Lung (tissue), 12 donors: Measurements from ENCODE around the gene TRPM5. TPM values are rescaled to one million over a fixed set of nuclear protein-coding genes. Genes with fewer than 3 reads are reported as not detected.

Experiments used
- ATAC-seq: fragments of 200-7000 bp; cut with Tn5 transposase; one replicate; pipeline ENCODE4 v1.9.1; 2020; ENCODE audit warnings: moderate number of reproducible peaks; ENCODE audit not compliant: insufficient read depth, low FRiP score
- DNase-seq, 3 donors: peaks; one replicate each; pipeline ENCODE4 v3.0.0-alpha.2; 2013 to 2017
- H3K27ac ChIP-seq, 2 donors: one replicate each; pipeline ENCODE4 v1.5.1; 2013; ENCODE audit warnings: mild to moderate bottlenecking in 2 of 2, moderate library complexity in 2 of 2, control low read depth in 1 of 2, inconsistent platforms in 1 of 2, low read depth in 1 of 2, low read length in 1 of 2
- H3K27me3 ChIP-seq, 3 donors: one replicate each; pipeline ENCODE4 v1.5.1; 2013; ENCODE audit warnings: low read length in 2 of 3; ENCODE audit not compliant: control insufficient read depth in 3 of 3, insufficient read depth in 3 of 3
- H3K36me3 ChIP-seq, 4 donors: one replicate each; pipeline ENCODE4 v1.5.1; 2013; ENCODE audit warnings: low read length in 4 of 4, mild to moderate bottlenecking in 1 of 4, moderate library complexity in 1 of 4; ENCODE audit not compliant: control insufficient read depth in 4 of 4, insufficient read depth in 4 of 4
- H3K4me1 ChIP-seq, 5 donors: one replicate each; pipeline ENCODE4 v1.5.1; 2013; ENCODE audit warnings: low read length in 5 of 5, mild to moderate bottlenecking in 2 of 5, moderate library complexity in 1 of 5; ENCODE audit not compliant: control insufficient read depth in 5 of 5, insufficient read depth in 5 of 5
- H3K4me3 ChIP-seq: one replicate; pipeline ENCODE4 v1.5.1; 2013; ENCODE audit warnings: mild to moderate bottlenecking, control low read depth, moderate library complexity
- H3K9ac ChIP-seq, 2 donors: one replicate each; pipeline ENCODE4 v1.5.1; 2013; ENCODE audit warnings: low read length in 2 of 2, control low read depth in 1 of 2; ENCODE audit not compliant: insufficient read depth in 1 of 2
- H3K9me3 ChIP-seq, 4 donors: one replicate each; pipeline ENCODE4 v1.5.1; 2013; ENCODE audit warnings: low read length in 3 of 4, mild to moderate bottlenecking in 1 of 4, moderate library complexity in 1 of 4; ENCODE audit not compliant: control insufficient read depth in 4 of 4, insufficient read depth in 3 of 4
- WGBS, 2 donors: extraction: QIAGEN DNeasy Blood & Tissue Kit; methylation state at CpG; one replicate each; pipeline ENCODE4 v1.1.7; 2013; 5-methylcytosine and 5-hydroxymethylcytosine counted together
- polyA plus RNA-seq, 2 donors: library from polyadenylated mRNA; stranded (reverse); fragments of 200-250 nt; gene quantifications; one replicate each; pipeline ENCODE4 v1.2.1, GENCODE V29; 2013
- total RNA-seq, 2 donors: library from RNA; depleted of rRNA in 1 of 2; stranded (reverse); fragments of >200 nt in 1 of 2; gene quantifications; one replicate each; pipeline ENCODE4 v1.2.1, GENCODE V29; 2014 to 2021
- TF ChIP-seq, protein P1 (sequence below): IDR thresholded peaks from 2 replicates; pipeline ENCODE4 v1.5.1; 2012; ENCODE audit warnings: mild to moderate bottlenecking; ENCODE audit errors: control extremely low read depth, extremely low read depth
- donor health status: control.
- donor health status: control.
- donor health status: Bipolar disorder and iron deficiency.
- donor health status: healthy.
- donor health status: DM: yes; HTN: yes; CAD: no.

Gene TRPM5
- total and polyA plus RNA-seq, 4 donors, result 0.02 to 0.20 (median 0.11) TPM

DNA sequence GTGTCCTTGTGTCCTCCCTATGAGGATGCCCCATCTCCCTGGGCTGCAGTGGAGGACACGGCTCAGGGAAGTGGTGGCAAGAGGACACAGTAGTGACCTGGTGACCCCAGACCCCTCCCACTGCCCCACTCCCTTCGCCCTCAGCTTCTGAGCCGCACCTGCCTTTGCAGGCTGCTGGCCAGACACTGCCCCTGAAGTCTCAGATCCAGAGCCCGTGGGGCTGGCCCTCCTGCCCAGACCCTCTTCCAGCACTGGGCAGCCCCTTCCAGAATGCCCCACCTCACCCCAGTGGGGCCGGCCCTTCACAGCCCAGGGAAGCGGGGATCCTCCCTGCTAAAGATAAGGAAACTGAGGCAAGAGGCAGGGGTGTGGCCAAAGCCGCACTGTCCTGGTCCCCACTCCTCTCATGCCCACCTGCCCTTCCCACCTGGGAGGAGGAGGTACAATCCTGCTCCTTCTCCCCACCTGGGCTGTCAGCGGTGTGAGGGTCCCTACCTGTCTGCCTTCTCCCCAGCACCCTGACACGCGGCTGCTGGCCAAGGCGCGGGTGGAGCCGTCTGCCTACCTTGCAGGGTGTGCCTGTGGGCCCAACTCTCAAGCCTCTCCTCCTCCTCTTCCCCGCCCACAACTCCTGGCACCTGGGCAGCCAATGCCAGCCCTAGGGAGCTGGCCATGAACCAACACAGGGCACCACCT, 17.3 kb downstream of the TRPM5 start:
- no peaks in the 10 kb centered on the region for H3K27me3 ChIP-seq
- no peak for DNase-seq
- no peak overlapping the region for H3K4me3 ChIP-seq
- H3K9ac ChIP-seq, result no peak overlapping the region
- no peaks in the 10 kb centered on the region for H3K9me3 ChIP-seq
- TF ChIP-seq, protein P1, sequence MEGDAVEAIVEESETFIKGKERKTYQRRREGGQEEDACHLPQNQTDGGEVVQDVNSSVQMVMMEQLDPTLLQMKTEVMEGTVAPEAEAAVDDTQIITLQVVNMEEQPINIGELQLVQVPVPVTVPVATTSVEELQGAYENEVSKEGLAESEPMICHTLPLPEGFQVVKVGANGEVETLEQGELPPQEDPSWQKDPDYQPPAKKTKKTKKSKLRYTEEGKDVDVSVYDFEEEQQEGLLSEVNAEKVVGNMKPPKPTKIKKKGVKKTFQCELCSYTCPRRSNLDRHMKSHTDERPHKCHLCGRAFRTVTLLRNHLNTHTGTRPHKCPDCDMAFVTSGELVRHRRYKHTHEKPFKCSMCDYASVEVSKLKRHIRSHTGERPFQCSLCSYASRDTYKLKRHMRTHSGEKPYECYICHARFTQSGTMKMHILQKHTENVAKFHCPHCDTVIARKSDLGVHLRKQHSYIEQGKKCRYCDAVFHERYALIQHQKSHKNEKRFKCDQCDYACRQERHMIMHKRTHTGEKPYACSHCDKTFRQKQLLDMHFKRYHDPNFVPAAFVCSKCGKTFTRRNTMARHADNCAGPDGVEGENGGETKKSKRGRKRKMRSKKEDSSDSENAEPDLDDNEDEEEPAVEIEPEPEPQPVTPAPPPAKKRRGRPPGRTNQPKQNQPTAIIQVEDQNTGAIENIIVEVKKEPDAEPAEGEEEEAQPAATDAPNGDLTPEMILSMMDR, result no peak
- WGBS, 2 donors, result 81 to 88% methylated on average over 14 of the region's 14 CpGs
- H3K27ac ChIP-seq, result no peak overlapping the region
- no peaks in the 10 kb centered on the region for H3K4me1 ChIP-seq
- H3K36me3 ChIP-seq, result no peaks in the 10 kb centered on the region
- no peak for ATAC-seq

DNA sequence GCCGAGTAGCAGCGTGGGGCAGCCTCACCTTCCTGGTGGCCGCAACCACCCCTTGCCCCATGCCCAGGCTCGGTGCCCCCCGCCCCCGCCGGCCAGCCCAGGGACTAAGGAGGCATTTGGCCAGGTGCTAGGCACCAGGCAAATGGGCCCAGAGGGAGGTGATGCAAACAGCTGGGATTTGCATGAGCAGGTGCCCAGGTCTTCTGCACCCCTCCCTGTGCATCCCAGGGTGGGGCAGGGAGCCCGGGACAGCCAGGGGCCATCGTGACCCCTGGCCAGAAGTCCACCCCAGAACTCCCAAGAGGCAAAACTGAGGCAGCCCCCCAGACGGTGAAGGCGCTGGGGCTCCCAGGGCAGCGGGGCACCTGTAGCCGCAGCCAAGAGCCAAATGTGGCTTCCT, 18.1 kb downstream of the TRPM5 start:
- Histone ChIP-seq H3K9ac (no peak overlapping the region), H3K4me3 (no peak overlapping the region), H3K4me1 (no peaks in the 10 kb centered on the region), H3K27me3 (no peaks in the 10 kb centered on the region), H3K27ac (no peak overlapping the region), H3K36me3 (no peaks in the 10 kb centered on the region), H3K9me3 (no peaks in the 10 kb centered on the region)
- TF ChIP-seq, protein P1, result no peak
- 91 to 93% methylated on average over 13 of the region's 13 CpGs for WGBS, 2 donors
- ATAC-seq (no peak), DNase-seq (no peak)

- H3K9ac ChIP-seq, result no peak overlapping the region
- 80 to 94% methylated on average over 8 of the region's 8 CpGs for WGBS, 2 donors
- ATAC-seq, result no peak
These were observed 18.8 kb downstream of the TRPM5 start for GRCh38 chr11:2425506-2425905.

More at GRCh38 chr11:2425506-2425905, 18.8 kb downstream of the TRPM5 start:
- Histone ChIP-seq H3K27me3 (no peaks in the 10 kb centered on the region), H3K9me3 (no peaks in the 10 kb centered on the region), H3K4me3 (no peak overlapping the region), H3K27ac (no peak overlapping the region), H3K36me3 (no peaks in the 10 kb centered on the region), H3K4me1 (peaks cover 0 to 2% (median 0%) of the 10 kb centered on the region in 5 donors)
- TF ChIP-seq, protein P1, result no peak
- no peak for DNase-seq
